ENCODE data around the gene SPAG8. TPM values are rescaled to one million over a fixed set of nuclear protein-coding genes. Genes with fewer than 3 reads are reported as not detected.

SPAG8 gene, protein sequence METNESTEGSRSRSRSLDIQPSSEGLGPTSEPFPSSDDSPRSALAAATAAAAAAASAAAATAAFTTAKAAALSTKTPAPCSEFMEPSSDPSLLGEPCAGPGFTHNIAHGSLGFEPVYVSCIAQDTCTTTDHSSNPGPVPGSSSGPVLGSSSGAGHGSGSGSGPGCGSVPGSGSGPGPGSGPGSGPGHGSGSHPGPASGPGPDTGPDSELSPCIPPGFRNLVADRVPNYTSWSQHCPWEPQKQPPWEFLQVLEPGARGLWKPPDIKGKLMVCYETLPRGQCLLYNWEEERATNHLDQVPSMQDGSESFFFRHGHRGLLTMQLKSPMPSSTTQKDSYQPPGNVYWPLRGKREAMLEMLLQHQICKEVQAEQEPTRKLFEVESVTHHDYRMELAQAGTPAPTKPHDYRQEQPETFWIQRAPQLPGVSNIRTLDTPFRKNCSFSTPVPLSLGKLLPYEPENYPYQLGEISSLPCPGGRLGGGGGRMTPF
- total RNA-seq: 1 to 10 TPM; 1.1 to 1.4 TPM

DNA sequence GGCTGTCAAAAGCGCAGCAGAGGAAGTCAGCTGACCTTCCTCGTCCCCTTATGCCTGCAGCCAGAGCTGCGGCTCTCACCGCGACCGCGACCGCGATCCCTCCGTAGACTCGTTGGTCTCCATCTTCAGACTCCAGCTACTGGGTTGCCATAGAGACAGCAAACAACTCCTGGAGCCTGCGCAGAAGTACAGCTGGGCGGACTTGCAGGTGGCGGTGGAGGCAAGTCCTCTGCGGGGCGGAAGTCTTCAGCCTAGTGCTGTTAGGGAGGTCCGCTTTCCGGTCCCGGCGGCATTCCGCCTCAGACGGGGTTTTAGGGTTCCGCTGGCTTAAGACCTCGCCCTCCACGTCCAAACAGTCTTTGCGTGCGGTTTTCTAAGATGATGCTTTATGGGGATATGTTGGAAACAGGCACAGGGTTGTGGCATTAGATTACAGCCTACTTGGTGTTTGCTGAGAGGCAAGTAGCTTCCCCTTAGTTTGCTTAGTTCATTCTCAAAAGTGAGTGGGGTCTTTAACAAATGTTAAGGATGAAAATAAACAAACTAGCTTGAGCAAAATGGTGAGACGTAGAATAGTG is at the start of gene SPAG8:
TSS of gene SPAG8 (minus strand) at position 238 of the 578 bp plus-strand sequence. CDS start at position 123, 115 bp downstream.
- H3K9me3 Mint-ChIP-seq: no peaks in the 10 kb centered on the region

DNA sequence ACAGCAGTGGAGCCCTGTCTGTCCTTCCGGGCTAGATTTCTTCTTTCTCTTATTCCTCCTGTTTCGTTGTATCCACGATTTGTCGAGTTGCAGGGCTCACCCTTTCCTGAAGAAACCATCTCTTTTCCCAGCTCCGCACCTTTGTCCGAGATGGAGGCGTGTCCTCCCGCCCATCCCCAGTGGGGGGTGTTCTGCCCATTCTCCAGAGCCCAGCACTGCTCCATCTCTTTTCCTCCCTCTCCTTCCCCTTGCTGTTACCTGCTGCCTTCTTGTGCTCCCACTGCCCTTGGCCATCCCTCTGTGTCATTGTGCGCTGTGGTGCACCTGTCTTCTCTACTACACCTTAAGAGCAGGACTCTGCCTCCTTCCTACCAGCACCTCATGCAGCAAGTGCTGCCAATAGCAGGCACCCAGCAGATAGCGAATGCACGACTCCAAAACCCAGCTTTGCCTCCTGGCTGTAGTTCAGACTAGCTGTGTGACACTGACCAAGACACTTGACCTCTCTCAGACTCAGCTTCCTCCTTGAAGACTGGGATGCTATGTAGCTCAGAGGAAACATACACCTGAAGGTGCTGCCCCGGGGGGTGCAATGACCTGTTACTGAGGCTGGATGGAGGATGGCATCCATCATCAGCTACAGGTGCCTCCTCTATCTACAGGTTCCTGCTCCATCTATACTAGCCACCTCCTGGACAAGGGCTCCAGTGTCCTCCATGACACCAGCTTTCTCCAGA is 49.3 kb upstream of the SPAG8 start:
- no peaks in the 10 kb centered on the region for H3K36me3 Mint-ChIP-seq
- H3K27me3 Mint-ChIP-seq: peaks cover 15% of the 10 kb centered on the region
- no peak overlapping the region for H3K27ac Mint-ChIP-seq
- DNase-seq: no peak
- no peaks in the 10 kb centered on the region for H3K4me1 Mint-ChIP-seq (ENCODE audit: low read depth)
- CTCF ChIA-PET: interaction anchor here (1.2 to 1.8 kb wide), 3 partner anchors 21 to 71 kb away, joined by 5 to 6 read pairs (median 5); no protein-coding TSS in a partner anchor
- POLR2A ChIA-PET: no interaction called here
- intact Hi-C loops (cut with micrococcal nuclease): no loop called here
- H3K9me3 Mint-ChIP-seq: no peaks in the 10 kb centered on the region
- H3K4me3 Mint-ChIP-seq: no peak overlapping the region

More for the DNA sequence above, at the start of gene SPAG8:
- ChIA-PET CTCF (interaction anchor here (0.7 to 4.6 kb wide), 12 partner anchors 11 to 201 kb away, joined by 3 to 35 read pairs (median 5); partner anchors contain the start of genes CCDC107 and RMRP), POLR2A (interaction anchor here (1.0 to 1.2 kb wide), 2 partner anchors 13 to 81 kb away, joined by 3 read pairs; partner anchors contain the start of gene TLN1)
- peaks cover 33% of the 10 kb centered on the region for H3K4me1 Mint-ChIP-seq (ENCODE audit: low read depth)
- H3K36me3 Mint-ChIP-seq: peaks cover 4% of the 10 kb centered on the region
- peak within 1 kb of the TSS; percentile 77 for H3K4me3 Mint-ChIP-seq
- H3K27ac Mint-ChIP-seq: peak within 1 kb of the TSS; percentile 93
- intact Hi-C loops (cut with micrococcal nuclease): no loop called here
- DNase-seq: peak; percentile 97
- no peaks in the 10 kb centered on the region for H3K27me3 Mint-ChIP-seq

DNA sequence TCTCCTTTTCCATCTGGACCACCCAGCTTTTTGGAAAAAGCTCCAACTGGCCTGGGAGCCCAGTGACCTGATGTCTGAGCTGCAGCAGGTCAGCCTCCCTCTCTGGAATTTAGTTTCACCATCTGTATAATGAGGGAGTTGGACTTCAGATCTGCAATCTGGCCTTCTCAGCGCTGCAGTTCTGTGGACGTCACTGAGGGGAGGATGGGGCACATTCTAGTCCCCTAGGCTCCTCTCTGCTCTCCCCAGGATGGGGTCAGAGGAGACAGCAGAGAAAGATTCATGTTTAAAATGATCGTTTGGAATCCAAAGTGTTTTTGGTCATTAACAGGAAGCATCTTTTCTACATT is 47.9 kb upstream of the SPAG8 start:
- no peak overlapping the region for H3K27ac Mint-ChIP-seq
- H3K36me3 Mint-ChIP-seq: no peaks in the 10 kb centered on the region
- H3K27me3 Mint-ChIP-seq: peaks cover 15% of the 10 kb centered on the region
- ChIA-PET CTCF (interaction anchor here (1.5 to 1.8 kb wide), 2 partner anchors 34 to 70 kb away, joined by 5 read pairs; no protein-coding TSS in a partner anchor), POLR2A (no interaction called here)
- H3K4me1 Mint-ChIP-seq (ENCODE audit: low read depth): no peaks in the 10 kb centered on the region
- intact Hi-C loops (cut with micrococcal nuclease): no loop called here
- no peaks in the 10 kb centered on the region for H3K9me3 Mint-ChIP-seq
- no peak overlapping the region for H3K4me3 Mint-ChIP-seq
- DNase-seq: no peak

DNA sequence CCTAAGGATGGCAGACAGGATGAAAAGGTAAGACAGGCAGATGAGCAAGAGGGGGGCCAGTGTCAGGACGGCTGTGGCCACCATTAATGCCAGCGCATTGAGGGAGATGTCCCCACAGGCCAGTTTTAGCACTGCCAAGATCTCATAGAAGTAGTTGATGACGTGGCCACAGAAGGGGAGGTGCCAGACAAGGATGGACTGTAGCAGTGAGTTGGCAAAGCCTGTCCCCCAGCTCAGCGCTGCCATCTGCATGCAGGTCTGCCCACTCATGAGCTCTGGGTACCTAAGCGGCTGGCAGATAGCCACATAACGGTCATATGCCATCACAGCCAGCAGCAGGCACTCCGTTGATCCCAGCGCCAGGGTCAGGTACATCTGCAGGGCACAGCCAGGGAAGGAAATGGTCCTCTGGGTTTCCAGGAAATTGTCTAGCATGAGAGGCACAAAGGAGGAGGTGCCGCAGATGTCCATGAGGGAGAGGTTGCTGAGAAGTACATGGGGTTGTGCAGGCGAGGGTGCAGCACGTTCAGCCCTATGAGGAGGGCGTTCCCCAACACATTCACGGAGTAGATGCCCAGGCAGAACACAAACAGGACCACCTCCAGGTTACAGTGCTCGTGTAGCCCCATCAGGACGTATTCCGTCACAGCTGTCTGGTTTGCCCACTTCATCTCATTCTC is 47.4 kb upstream of the SPAG8 start:
- POLR2A ChIA-PET: no interaction called here
- intact Hi-C loops (cut with micrococcal nuclease): no loop called here
- Mint-ChIP-seq H3K27ac (no peak overlapping the region), H3K4me3 (no peak overlapping the region), H3K27me3 (peaks cover 15% of the 10 kb centered on the region), H3K4me1 (ENCODE audit: low read depth) (no peaks in the 10 kb centered on the region), H3K9me3 (no peaks in the 10 kb centered on the region), H3K36me3 (no peaks in the 10 kb centered on the region)
- CTCF ChIA-PET: interaction anchor here (0.9 to 1.2 kb wide), 2 partner anchors 24 to 69 kb away, joined by 4 to 5 read pairs; no protein-coding TSS in a partner anchor
- peak; percentile 45 for DNase-seq

DNA sequence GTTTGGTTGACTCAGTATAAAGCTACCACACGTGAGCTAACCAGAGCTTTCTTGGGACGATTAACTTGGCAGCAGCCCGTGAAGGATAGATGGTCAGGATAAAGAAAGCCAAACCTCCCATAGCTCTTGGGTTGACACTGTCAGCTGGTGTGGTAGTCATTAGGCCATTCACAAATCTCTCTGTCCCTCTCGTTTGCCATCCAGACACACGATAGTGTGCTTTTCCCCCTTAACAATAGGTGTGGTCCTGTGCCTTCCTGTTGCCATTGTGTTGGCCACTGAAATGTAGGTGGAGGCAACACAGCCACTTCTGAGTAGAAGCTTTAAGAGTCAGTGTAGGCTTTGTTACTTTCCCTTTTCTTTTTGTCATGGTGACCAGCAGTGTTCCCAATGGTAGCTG is 46.4 kb upstream of the SPAG8 start:
- Mint-ChIP-seq H3K4me1 (ENCODE audit: low read depth) (no peaks in the 10 kb centered on the region), H3K27ac (no peak overlapping the region), H3K4me3 (no peak overlapping the region), H3K27me3 (peaks cover 11% of the 10 kb centered on the region), H3K9me3 (no peaks in the 10 kb centered on the region), H3K36me3 (no peaks in the 10 kb centered on the region)
- ChIA-PET CTCF (interaction anchor here (0.6 to 2.0 kb wide), 4 partner anchors 23 to 68 kb away, joined by 3 to 9 read pairs (median 4); no protein-coding TSS in a partner anchor), POLR2A (no interaction called here)
- no peak for DNase-seq
- intact Hi-C loops (cut with micrococcal nuclease): no loop called here

DNA sequence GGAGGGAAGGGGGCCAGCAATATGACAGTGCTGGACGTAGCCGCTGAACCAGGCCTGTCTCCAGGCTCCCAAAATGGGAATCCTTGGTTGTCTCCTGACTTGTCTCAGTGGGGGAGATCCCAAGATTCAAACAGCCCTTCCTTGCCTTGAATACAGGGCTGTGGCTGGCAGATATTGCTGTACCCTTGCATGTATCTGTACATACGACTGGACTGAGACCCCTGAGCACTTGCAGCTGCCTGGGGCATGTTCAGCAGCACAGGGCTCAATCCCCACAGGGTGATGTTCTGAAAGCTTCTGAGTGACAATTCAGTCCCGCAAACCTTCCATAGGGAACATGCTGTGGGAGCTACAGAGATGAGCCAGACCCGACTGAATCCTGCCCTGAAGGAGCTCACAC is 44.8 kb upstream of the SPAG8 start:
- no peak for DNase-seq
- intact Hi-C loops (cut with micrococcal nuclease): no loop called here
- ChIA-PET CTCF (interaction anchor here (1.0 to 2.3 kb wide), 3 partner anchors 21 to 67 kb away, joined by 4 to 9 read pairs (median 9); no protein-coding TSS in a partner anchor), POLR2A (no interaction called here)
- H3K4me1 Mint-ChIP-seq (ENCODE audit: low read depth): no peaks in the 10 kb centered on the region
- peaks cover 6% of the 10 kb centered on the region for H3K27me3 Mint-ChIP-seq
- H3K4me3 Mint-ChIP-seq: no peak overlapping the region
- H3K36me3 Mint-ChIP-seq: no peaks in the 10 kb centered on the region
- no peaks in the 10 kb centered on the region for H3K9me3 Mint-ChIP-seq
- H3K27ac Mint-ChIP-seq: no peak overlapping the region

DNA sequence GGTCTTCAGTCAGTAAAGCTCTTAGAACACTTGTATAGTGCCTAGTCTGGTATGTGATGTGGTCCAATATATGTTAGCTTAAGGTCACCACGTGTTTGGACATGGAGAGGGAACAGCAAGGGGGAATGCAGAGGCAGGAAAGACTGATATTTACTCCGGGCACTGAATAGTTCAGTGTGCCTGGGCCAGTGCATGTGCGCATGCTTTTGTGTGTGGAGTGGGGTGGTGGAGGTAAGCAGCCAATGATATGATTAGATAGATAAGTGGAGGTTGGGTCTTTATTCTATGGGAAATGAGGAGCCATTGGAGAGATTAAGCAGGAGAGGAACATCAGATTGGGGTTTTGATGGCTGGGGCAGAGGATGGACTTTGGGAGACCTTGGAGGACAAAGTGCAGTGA is 44.1 kb upstream of the SPAG8 start:
- DNase-seq: no peak
- intact Hi-C loops (cut with micrococcal nuclease): no loop called here

DNA sequence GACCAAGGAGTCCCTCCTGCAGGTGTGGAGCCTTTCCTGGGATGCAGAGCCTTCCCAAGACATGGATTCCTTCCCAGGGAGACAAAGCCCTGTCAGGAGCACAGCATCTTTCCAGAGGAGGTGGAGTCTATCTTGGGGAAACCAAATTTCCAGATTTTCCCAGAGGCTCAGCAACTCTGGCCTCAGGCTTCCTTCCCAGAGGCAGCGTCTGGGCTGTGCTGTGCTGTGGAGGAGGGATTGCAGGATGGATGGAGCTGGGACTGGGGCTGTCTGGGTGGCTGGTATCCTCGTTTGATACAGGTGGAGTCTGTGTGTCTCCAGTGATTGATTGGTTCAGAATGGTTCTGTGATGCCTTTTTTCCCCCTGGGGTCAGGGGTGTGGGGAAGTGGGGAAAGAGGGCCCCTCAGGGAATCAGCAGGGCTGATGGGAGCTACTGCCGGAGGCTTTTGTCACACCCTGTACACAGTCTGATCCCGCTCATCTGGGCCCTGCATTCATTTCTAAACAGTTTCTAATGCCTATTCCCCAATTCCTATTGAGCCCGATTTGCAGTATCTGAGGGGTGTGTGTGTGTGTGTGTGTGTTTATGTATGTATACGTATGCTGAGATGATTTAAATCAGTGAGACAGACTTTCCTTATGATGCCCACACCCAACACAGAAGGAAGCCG is 42.2 kb upstream of the SPAG8 start:
- Mint-ChIP-seq H3K4me1 (ENCODE audit: low read depth) (no peaks in the 10 kb centered on the region), H3K36me3 (no peaks in the 10 kb centered on the region), H3K9me3 (no peaks in the 10 kb centered on the region), H3K27ac (no peak overlapping the region), H3K27me3 (no peaks in the 10 kb centered on the region), H3K4me3 (no peak overlapping the region)
- ChIA-PET CTCF (interaction anchor here (0.6 kb wide), 1 partner anchor 106 kb away, joined by 3 read pairs; the partner anchor contains the start of genes GBA2 and RGP1), POLR2A (no interaction called here)
- DNase-seq: no peak
- intact Hi-C loops (cut with micrococcal nuclease): no loop called here

More for the DNA sequence above, 44.1 kb upstream of the SPAG8 start:
- ChIA-PET CTCF (interaction anchor here (1.0 to 2.3 kb wide), 4 partner anchors 21 to 66 kb away, joined by 3 to 9 read pairs (median 6); no protein-coding TSS in a partner anchor), POLR2A (no interaction called here)
- H3K4me1 Mint-ChIP-seq (ENCODE audit: low read depth): no peaks in the 10 kb centered on the region
- no peaks in the 10 kb centered on the region for H3K36me3 Mint-ChIP-seq
- H3K27me3 Mint-ChIP-seq: peaks cover under 1% of the 10 kb centered on the region
- no peak overlapping the region for H3K27ac Mint-ChIP-seq
- no peak overlapping the region for H3K4me3 Mint-ChIP-seq
- H3K9me3 Mint-ChIP-seq: no peaks in the 10 kb centered on the region

DNA sequence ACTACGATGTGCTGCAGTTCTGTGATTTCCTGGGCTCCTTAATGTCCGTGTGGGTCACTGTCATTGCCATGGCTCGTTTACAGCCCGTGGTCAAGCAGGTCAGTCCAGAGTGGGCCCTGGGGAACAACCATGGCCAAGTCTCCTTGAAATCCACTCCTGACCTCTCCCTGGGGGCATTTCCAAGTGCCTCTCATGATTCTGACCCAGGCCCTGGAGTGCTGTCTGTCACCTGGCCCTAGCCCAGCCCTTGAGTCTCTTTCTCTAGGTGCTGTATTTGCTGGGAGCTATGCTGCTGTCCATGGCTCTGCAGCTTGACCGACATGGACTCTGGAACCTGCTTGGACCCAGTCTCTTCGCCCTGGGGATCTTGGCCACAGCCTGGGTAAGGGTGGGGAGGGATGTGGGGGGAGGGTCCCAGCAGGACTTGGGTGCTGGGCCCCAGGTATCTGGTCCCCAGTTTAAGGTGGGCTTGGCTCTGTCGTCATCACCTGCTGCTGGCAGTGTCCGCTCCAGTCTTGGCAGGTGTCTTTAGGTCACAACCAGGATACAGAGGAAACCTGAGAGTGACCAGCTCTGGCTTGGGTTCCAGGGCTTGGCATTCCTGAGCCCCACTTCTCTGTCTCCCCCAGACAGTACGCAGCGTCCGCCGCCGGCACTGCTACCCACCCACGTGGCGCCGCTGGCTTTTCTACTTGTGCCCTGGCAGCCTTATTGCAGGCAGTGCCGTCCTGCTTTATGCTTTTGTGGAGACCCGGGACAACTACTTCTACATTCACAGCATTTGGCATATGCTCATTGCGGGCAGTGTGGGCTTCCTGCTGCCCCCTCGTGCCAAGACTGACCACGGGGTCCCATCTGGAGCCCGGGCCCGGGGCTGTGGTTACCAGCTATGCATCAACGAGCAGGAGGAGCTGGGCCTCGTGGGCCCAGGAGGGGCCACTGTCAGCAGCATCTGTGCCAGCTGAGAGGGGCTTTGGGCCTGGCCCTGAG is 41.1 kb upstream of the SPAG8 start:
- Mint-ChIP-seq H3K36me3 (no peaks in the 10 kb centered on the region), H3K9me3 (no peaks in the 10 kb centered on the region), H3K27ac (no peak overlapping the region), H3K4me3 (no peak overlapping the region), H3K4me1 (ENCODE audit: low read depth) (peaks cover 2% of the 10 kb centered on the region), H3K27me3 (no peaks in the 10 kb centered on the region)
- intact Hi-C loops (cut with micrococcal nuclease): no loop called here
- CTCF ChIA-PET: interaction anchor here (1.6 kb wide), 1 partner anchor 63 kb away, joined by 5 read pairs; no protein-coding TSS in a partner anchor
- POLR2A ChIA-PET: no interaction called here
- no peak for DNase-seq

DNA sequence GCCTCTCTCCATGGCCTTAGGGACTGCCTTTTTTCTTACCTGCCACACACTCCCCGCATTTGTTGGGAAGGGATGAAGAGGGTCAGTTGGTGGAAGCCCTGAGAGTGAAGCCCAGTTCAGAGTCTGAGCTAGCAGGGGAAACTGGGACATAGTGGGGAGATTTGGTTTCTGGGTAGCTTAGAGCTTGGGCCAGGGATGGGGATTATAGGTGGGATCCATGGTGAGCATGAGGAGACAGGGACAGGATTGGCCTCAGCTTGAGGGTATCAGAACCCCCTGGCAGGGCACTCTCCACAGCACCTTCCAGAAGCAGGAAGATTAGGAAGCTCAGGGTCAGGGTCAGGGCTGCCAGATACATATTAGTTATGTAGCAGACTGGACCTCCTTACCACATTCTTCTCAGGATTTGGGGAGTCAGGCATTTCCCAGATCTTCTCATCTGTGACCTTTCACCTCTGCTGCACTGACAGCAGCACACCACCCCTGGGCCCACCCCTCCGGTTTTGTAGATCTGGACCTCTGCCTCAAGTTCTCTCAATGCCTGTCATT is 40.3 kb upstream of the SPAG8 start:
- no peak overlapping the region for H3K27ac Mint-ChIP-seq
- H3K36me3 Mint-ChIP-seq: no peaks in the 10 kb centered on the region
- H3K4me1 Mint-ChIP-seq (ENCODE audit: low read depth): peaks cover 11% of the 10 kb centered on the region
- no peaks in the 10 kb centered on the region for H3K27me3 Mint-ChIP-seq
- CTCF ChIA-PET: interaction anchor here (1.6 kb wide), 1 partner anchor 62 kb away, joined by 5 read pairs; no protein-coding TSS in a partner anchor
- POLR2A ChIA-PET: no interaction called here
- no peaks in the 10 kb centered on the region for H3K9me3 Mint-ChIP-seq
- no peak for DNase-seq
- intact Hi-C loops (cut with micrococcal nuclease): no loop called here
- H3K4me3 Mint-ChIP-seq: no peak overlapping the region
